GM23338 (cell line): ENCODE results near the gene POU5F2. TPM values are rescaled to one million over a fixed set of nuclear protein-coding genes. Genes with fewer than 3 reads are reported as not detected.

Source experiments
- ATAC-seq: fragments of 200-7000 bp; cut with Tn5 transposase; 3 replicates; pipeline ENCODE4 v1.9.1; 2020
- DNase-seq: peaks from one replicate; pipeline ENCODE4 v3.0.0-alpha.2; 2015; ENCODE audit warnings: low spot score
- H2AFZ ChIP-seq: fragments of 200-600 bp; sonication (generic); 2 replicates; pipeline ENCODE4 v1.8.0; 2016; ENCODE audit warnings: antibody characterized with exemption, mild to moderate bottlenecking, moderate library complexity
- H3F3A ChIP-seq: fragments of 200-600 bp; sonication (generic); replicated peaks from 2 replicates; pipeline ENCODE4 v1.8.0; 2017; ENCODE audit warnings: antibody characterized with exemption, mixed run types, low read depth
- H3K27ac ChIP-seq: fragments of 200-600 bp; sonication (generic); 2 replicates; pipeline ENCODE4 v1.6.1; 2016; ENCODE audit warnings: low read depth
- H3K27me3 ChIP-seq: fragments of 200-600 bp; sonication (generic); 2 replicates; pipeline ENCODE4 v1.8.0; 2016; ENCODE audit warnings: mild to moderate bottlenecking, mixed run types, moderate library complexity; ENCODE audit not compliant: insufficient read depth
- H3K36me3 ChIP-seq: fragments of 200-600 bp; sonication (generic); 2 replicates; pipeline ENCODE4 v1.8.0; 2016; ENCODE audit warnings: mild to moderate bottlenecking; ENCODE audit not compliant: insufficient read depth
- H3K4me1 ChIP-seq: fragments of 200-600 bp; sonication (generic); 2 replicates; pipeline ENCODE4 v1.8.0; 2016; ENCODE audit warnings: mild to moderate bottlenecking, moderate library complexity; ENCODE audit not compliant: insufficient read depth
- H3K4me2 ChIP-seq: fragments of 200-600 bp; sonication (generic); 2 replicates; pipeline ENCODE4 v1.7.1; 2017; ENCODE audit warnings: mixed run types
- H3K4me3 ChIP-seq: fragments of 200-600 bp; sonication (generic); 2 replicates; pipeline ENCODE4 v1.6.1; 2016; ENCODE audit warnings: mixed run types
- H3K79me2 ChIP-seq: fragments of 200-600 bp; sonication (generic); replicated peaks from 2 replicates; pipeline ENCODE4 v1.8.0; 2017; ENCODE audit warnings: mild to moderate bottlenecking; ENCODE audit not compliant: insufficient read depth
- H3K9me2 ChIP-seq: fragments of 200-600 bp; sonication (generic); 2 replicates; pipeline ENCODE4 v1.8.0; 2017; ENCODE audit not compliant: insufficient read depth
- H4K20me1 ChIP-seq: fragments of 200-600 bp; sonication (generic); replicated peaks from 2 replicates; pipeline ENCODE4 v1.8.0; 2017; ENCODE audit warnings: mild to moderate bottlenecking; ENCODE audit not compliant: insufficient read depth
- H3K27ac Mint-ChIP-seq: 2 replicates; pipeline ENCODE4 v1.8.0; 2020; ENCODE audit warnings: inconsistent platforms, mild to moderate bottlenecking, moderate library complexity, mixed read lengths
- H3K27me3 Mint-ChIP-seq: 3 replicates; pipeline ENCODE4 v1.8.0; 2022; ENCODE audit warnings: low read depth, mild to moderate bottlenecking, moderate library complexity, mixed read lengths, inconsistent platforms; ENCODE audit not compliant: insufficient read depth, poor library complexity
- H3K36me3 Mint-ChIP-seq: 3 replicates; pipeline ENCODE4 v1.8.0; 2021; ENCODE audit warnings: low read depth, mild to moderate bottlenecking, inconsistent platforms, moderate library complexity, mixed read lengths
- H3K4me1 Mint-ChIP-seq: 3 replicates; pipeline ENCODE4 v1.8.0; 2020; ENCODE audit warnings: mild to moderate bottlenecking, inconsistent platforms, mixed read lengths
- H3K4me3 Mint-ChIP-seq: 3 replicates; pipeline ENCODE4 v1.8.0; 2021; ENCODE audit warnings: moderate library complexity, mild to moderate bottlenecking, inconsistent platforms, mixed read lengths
- H3K9me3 Mint-ChIP-seq: 3 replicates; pipeline ENCODE4 v1.8.0; 2020; ENCODE audit warnings: moderate library complexity, mild to moderate bottlenecking, inconsistent platforms, mixed read lengths
- CREB1 ChIP-seq: fragments of 250-450 bp; sonication (Bioruptor Pico); IDR thresholded peaks from 2 replicates; pipeline ENCODE4 v1.5.0; 2020; ENCODE audit warnings: low read depth, mild to moderate bottlenecking, moderate library complexity
- CTCF ChIP-seq, 2 experiments: fragments of 200-600 bp in 1 of 2; sonication (generic) in 1 of 2; conservative IDR thresholded peaks; 2 replicates each; pipeline versions ENCODE4 v1.5.1 to v1.6.1; 2016 to 2017; ENCODE audit warnings: antibody characterized with exemption in 2 of 2, low read depth in 2 of 2, mild to moderate bottlenecking in 2 of 2, moderate library complexity in 1 of 2
- EZH2 ChIP-seq: fragments of 200-600 bp; sonication (generic); IDR thresholded peaks from one replicate; pipeline ENCODE4 v1.8.0; 2017; ENCODE audit warnings: antibody characterized with exemption, mild to moderate bottlenecking, low read depth; ENCODE audit not compliant: unreplicated experiment
- EZH2phosphoT487 ChIP-seq: fragments of 200-600 bp; sonication (generic); IDR thresholded peaks from one replicate; pipeline ENCODE4 v1.8.1; 2018; ENCODE audit warnings: antibody characterized with exemption; ENCODE audit not compliant: unreplicated experiment
- JUNB ChIP-seq: IDR thresholded peaks from one replicate; pipeline ENCODE4 v1.6.1; 2016; ENCODE audit warnings: antibody characterized with exemption; ENCODE audit not compliant: unreplicated experiment
- NANOG ChIP-seq: IDR thresholded peaks from 2 replicates; pipeline ENCODE4 v1.6.1; 2016; ENCODE audit warnings: antibody characterized with exemption, borderline replicate concordance
- POLR2AphosphoS5 ChIP-seq: IDR thresholded peaks from 2 replicates; pipeline ENCODE4 v1.6.1; 2016; ENCODE audit warnings: antibody characterized with exemption, low read depth
- STAT1 ChIP-seq: IDR thresholded peaks from one replicate; pipeline ENCODE4 v1.6.1; 2016; ENCODE audit warnings: antibody characterized with exemption; ENCODE audit not compliant: unreplicated experiment
- ZNF114 ChIP-seq: fragments of 250-450 bp; sonication (Bioruptor Pico); IDR thresholded peaks from 2 replicates; pipeline ENCODE4 v1.5.0; 2020; ENCODE audit warnings: mild to moderate bottlenecking, moderate library complexity
- ZNF331 ChIP-seq: fragments of 250-450 bp; sonication (Bioruptor Pico); IDR thresholded peaks from 2 replicates; pipeline ENCODE4 v1.5.0; 2020; ENCODE audit warnings: low read depth, mild to moderate bottlenecking, moderate library complexity
- polyA plus RNA-seq: library from polyadenylated mRNA; unstranded; fragments of >200 nt; fragmentation: Nextera tagmentation; extraction: Ambion mirVana; gene quantifications from 2 replicates; pipeline ENCODE4 v1.2.1, GENCODE V29; 2016
- total RNA-seq: library from RNA; depleted of rRNA; stranded (reverse); fragments of >200 nt; shearing (Covaris generic); gene quantifications from 2 replicates; pipeline ENCODE4 v1.2.3, GENCODE V29; 2014
- TF ChIP-seq, protein P1 (sequence below): IDR thresholded peaks from one replicate; pipeline ENCODE4 v1.6.1; 2018; ENCODE audit warnings: antibody characterized with exemption; ENCODE audit not compliant: unreplicated experiment
- TF ChIP-seq, protein P2 (sequence below): IDR thresholded peaks from 2 replicates; pipeline ENCODE4 v1.6.1; 2016; ENCODE audit warnings: antibody characterized with exemption
- TF ChIP-seq, protein P3 (sequence below): fragments of 250-450 bp; sonication (Bioruptor Pico); IDR thresholded peaks from 2 replicates; pipeline ENCODE4 v1.5.0; 2020; ENCODE audit warnings: mild to moderate bottlenecking, moderate library complexity

Gene POU5F2
- total and polyA plus RNA-seq, 2 experiments from 2014 or later, result 0.11 to 0.76 TPM

- Histone ChIP-seq H3F3A (no peaks in the 10 kb centered on the region), H3K27me3 (no peaks in the 10 kb centered on the region), H3K4me3 (no peak overlapping the region), H3K9me2 (no peaks in the 10 kb centered on the region), H3K4me1 (no peaks in the 10 kb centered on the region), H4K20me1 (no peaks in the 10 kb centered on the region), H3K36me3 (no peaks in the 10 kb centered on the region), H3K27ac (no peak overlapping the region), H3K79me2 (no peaks in the 10 kb centered on the region), H2AFZ (no peak overlapping the region), H3K4me2 (no peak overlapping the region)
- TF ChIP-seq POLR2AphosphoS5, result no peak
- TF ChIP-seq, protein P1, sequence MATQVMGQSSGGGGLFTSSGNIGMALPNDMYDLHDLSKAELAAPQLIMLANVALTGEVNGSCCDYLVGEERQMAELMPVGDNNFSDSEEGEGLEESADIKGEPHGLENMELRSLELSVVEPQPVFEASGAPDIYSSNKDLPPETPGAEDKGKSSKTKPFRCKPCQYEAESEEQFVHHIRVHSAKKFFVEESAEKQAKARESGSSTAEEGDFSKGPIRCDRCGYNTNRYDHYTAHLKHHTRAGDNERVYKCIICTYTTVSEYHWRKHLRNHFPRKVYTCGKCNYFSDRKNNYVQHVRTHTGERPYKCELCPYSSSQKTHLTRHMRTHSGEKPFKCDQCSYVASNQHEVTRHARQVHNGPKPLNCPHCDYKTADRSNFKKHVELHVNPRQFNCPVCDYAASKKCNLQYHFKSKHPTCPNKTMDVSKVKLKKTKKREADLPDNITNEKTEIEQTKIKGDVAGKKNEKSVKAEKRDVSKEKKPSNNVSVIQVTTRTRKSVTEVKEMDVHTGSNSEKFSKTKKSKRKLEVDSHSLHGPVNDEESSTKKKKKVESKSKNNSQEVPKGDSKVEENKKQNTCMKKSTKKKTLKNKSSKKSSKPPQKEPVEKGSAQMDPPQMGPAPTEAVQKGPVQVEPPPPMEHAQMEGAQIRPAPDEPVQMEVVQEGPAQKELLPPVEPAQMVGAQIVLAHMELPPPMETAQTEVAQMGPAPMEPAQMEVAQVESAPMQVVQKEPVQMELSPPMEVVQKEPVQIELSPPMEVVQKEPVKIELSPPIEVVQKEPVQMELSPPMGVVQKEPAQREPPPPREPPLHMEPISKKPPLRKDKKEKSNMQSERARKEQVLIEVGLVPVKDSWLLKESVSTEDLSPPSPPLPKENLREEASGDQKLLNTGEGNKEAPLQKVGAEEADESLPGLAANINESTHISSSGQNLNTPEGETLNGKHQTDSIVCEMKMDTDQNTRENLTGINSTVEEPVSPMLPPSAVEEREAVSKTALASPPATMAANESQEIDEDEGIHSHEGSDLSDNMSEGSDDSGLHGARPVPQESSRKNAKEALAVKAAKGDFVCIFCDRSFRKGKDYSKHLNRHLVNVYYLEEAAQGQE, result no peak
- no peak for TF ChIP-seq NANOG
- TF ChIP-seq ZNF331 (CRISPR knock-in tag), result no peak
- TF ChIP-seq CTCF (conservative IDR thresholded peaks at IDR 0.05; ENCODE audit: low read depth in 2 of 2), result no peak
- TF ChIP-seq CREB1, result no peak
- no peak for TF ChIP-seq EZH2
- no peak for TF ChIP-seq EZH2phosphoT487
- no peak for TF ChIP-seq JUNB
- TF ChIP-seq STAT1, result no peak
- TF ChIP-seq, protein P2, sequence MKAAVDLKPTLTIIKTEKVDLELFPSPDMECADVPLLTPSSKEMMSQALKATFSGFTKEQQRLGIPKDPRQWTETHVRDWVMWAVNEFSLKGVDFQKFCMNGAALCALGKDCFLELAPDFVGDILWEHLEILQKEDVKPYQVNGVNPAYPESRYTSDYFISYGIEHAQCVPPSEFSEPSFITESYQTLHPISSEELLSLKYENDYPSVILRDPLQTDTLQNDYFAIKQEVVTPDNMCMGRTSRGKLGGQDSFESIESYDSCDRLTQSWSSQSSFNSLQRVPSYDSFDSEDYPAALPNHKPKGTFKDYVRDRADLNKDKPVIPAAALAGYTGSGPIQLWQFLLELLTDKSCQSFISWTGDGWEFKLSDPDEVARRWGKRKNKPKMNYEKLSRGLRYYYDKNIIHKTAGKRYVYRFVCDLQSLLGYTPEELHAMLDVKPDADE, result no peak
- TF ChIP-seq ZNF114 (CRISPR knock-in tag), result no peak
- TF ChIP-seq, protein P3, sequence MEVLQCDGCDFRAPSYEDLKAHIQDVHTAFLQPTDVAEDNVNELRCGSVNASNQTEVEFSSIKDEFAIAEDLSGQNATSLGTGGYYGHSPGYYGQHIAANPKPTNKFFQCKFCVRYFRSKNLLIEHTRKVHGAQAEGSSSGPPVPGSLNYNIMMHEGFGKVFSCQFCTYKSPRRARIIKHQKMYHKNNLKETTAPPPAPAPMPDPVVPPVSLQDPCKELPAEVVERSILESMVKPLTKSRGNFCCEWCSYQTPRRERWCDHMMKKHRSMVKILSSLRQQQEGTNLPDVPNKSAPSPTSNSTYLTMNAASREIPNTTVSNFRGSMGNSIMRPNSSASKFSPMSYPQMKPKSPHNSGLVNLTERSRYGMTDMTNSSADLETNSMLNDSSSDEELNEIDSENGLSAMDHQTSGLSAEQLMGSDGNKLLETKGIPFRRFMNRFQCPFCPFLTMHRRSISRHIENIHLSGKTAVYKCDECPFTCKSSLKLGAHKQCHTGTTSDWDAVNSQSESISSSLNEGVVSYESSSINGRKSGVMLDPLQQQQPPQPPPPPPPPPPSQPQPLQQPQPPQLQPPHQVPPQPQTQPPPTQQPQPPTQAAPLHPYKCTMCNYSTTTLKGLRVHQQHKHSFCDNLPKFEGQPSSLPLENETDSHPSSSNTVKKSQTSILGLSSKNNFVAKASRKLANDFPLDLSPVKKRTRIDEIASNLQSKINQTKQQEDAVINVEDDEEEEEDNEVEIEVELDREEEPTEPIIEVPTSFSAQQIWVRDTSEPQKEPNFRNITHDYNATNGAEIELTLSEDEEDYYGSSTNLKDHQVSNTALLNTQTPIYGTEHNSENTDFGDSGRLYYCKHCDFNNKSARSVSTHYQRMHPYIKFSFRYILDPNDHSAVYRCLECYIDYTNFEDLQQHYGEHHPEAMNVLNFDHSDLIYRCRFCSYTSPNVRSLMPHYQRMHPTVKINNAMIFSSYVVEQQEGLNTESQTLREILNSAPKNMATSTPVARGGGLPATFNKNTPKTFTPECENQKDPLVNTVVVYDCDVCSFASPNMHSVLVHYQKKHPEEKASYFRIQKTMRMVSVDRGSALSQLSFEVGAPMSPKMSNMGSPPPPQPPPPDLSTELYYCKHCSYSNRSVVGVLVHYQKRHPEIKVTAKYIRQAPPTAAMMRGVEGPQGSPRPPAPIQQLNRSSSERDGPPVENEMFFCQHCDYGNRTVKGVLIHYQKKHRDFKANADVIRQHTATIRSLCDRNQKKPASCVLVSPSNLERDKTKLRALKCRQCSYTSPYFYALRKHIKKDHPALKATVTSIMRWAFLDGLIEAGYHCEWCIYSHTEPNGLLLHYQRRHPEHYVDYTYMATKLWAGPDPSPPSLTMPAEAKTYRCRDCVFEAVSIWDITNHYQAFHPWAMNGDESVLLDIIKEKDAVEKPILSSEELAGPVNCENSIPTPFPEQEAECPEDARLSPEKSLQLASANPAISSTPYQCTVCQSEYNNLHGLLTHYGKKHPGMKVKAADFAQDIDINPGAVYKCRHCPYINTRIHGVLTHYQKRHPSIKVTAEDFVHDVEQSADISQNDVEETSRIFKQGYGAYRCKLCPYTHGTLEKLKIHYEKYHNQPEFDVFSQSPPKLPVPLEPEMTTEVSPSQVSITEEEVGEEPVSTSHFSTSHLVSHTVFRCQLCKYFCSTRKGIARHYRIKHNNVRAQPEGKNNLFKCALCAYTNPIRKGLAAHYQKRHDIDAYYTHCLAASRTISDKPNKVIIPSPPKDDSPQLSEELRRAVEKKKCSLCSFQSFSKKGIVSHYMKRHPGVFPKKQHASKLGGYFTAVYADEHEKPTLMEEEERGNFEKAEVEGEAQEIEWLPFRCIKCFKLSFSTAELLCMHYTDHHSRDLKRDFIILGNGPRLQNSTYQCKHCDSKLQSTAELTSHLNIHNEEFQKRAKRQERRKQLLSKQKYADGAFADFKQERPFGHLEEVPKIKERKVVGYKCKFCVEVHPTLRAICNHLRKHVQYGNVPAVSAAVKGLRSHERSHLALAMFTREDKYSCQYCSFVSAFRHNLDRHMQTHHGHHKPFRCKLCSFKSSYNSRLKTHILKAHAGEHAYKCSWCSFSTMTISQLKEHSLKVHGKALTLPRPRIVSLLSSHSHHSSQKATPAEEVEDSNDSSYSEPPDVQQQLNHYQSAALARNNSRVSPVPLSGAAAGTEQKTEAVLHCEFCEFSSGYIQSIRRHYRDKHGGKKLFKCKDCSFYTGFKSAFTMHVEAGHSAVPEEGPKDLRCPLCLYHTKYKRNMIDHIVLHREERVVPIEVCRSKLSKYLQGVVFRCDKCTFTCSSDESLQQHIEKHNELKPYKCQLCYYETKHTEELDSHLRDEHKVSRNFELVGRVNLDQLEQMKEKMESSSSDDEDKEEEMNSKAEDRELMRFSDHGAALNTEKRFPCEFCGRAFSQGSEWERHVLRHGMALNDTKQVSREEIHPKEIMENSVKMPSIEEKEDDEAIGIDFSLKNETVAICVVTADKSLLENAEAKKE (CRISPR knock-in tag), result no peak
- Mint-ChIP-seq H3K4me1 (peaks cover 3% of the 10 kb centered on the region; the same call in 1 of the 3 replicates), H3K27ac (no peak overlapping the region), H3K36me3 (no peaks in the 10 kb centered on the region), H3K9me3 (no peaks in the 10 kb centered on the region), H3K27me3 (no peaks in the 10 kb centered on the region), H3K4me3 (no peak overlapping the region)
- DNase-seq (peak; percentile 16), ATAC-seq (peak; percentile 75)
These were observed 33.0 kb downstream of the POU5F2 start for GRCh38 chr5:93708442-93708841.
